Fibroblast of skin of right biceps (primary cell): Measurements from ENCODE around the gene MPRIP.
A peak's percentile ranks its signal among the peaks of the same experiment; 100 is the strongest.
"Not testable (repeated sequence)": the region's sequence is repeated elsewhere in the genome, so short reads cannot be mapped to it uniquely, and the experiment has no call there.

ENCODE experiments used
- DNase-seq: peaks from one replicate; pipeline ENCODE4 v3.0.0-alpha.2; 2013

Gene MPRIP

GRCh38 chr17:17172001-17172939 is 130.0 kb downstream of the MPRIP start:
- no peak for DNase-seq

- no peak for DNase-seq
Measured at GRCh38 chr17:17172990-17173389, 130.7 kb downstream of the MPRIP start.

GRCh38 chr17:17173921-17174320 is 131.7 kb downstream of the MPRIP start:
- DNase-seq, result no peak

GRCh38 chr17:17175340-17175739 is 133.1 kb downstream of the MPRIP start:
- DNase-seq, result no peak

GRCh38 chr17:17175917-17176316 is 133.7 kb downstream of the MPRIP start:
- no peak for DNase-seq

- no peak for DNase-seq
Measured at GRCh38 chr17:17176341-17176740, 134.1 kb downstream of the MPRIP start.

GRCh38 chr17:17177176-17177575 is 134.9 kb downstream of the MPRIP start:
- DNase-seq, result no peak

- no peak for DNase-seq
Measured at GRCh38 chr17:17179371-17179827, 137.1 kb downstream of the MPRIP start.

- no peak for DNase-seq
Measured at GRCh38 chr17:17180141-17180603, 137.9 kb downstream of the MPRIP start.

- no peak for DNase-seq
Measured at GRCh38 chr17:17180741-17181525, 138.7 kb downstream of the MPRIP start.

- DNase-seq, result no peak
Measured at GRCh38 chr17:17181666-17182597, 139.7 kb downstream of the MPRIP start.

GRCh38 chr17:17182598-17183136 is 140.4 kb downstream of the MPRIP start:
- DNase-seq, result no peak

GRCh38 chr17:17183744-17184143 is 141.5 kb downstream of the MPRIP start:
- DNase-seq, result no peak

- not testable (repeated sequence) for DNase-seq
Measured at GRCh38 chr17:17184985-17185757, 142.9 kb downstream of the MPRIP start.

- DNase-seq, result peak; percentile 12
Measured at GRCh38 chr17:17186051-17186450, 143.8 kb downstream of the MPRIP start.

GRCh38 chr17:17186551-17187505 is 144.6 kb downstream of the MPRIP start:
- DNase-seq, result peak; percentile 22

- DNase-seq, result no peak
Measured at GRCh38 chr17:17188586-17188985, 146.3 kb downstream of the MPRIP start.

- no peak for DNase-seq
Measured at GRCh38 chr17:17189559-17189958, 147.3 kb downstream of the MPRIP start.

- no peak for DNase-seq
Measured at GRCh38 chr17:17190188-17190587, 147.9 kb downstream of the MPRIP start.

GRCh38 chr17:17191346-17191792 is 149.1 kb downstream of the MPRIP start:
- peak; percentile 88 for DNase-seq
